ENCODE results near the gene RAB11FIP4. TPM values are rescaled to one million over a fixed set of nuclear protein-coding genes. Genes with fewer than 3 reads are reported as not detected.

RAB11FIP4 gene
- total RNA-seq, 1 experiment from 2014 or later: 2.8 TPM

GRCh38 chr17:31533546-31534155 is 142.2 kb downstream of the RAB11FIP4 start:
- Mint-ChIP-seq H3K36me3 (ENCODE audit: insufficient read depth, unreplicated experiment) (no peaks in the 10 kb centered on the region), H3K27me3 (ENCODE audit: insufficient read depth, unreplicated experiment) (no peaks in the 10 kb centered on the region), H3K4me3 (ENCODE audit: unreplicated experiment) (no peak overlapping the region), H3K27ac (ENCODE audit: low read depth, unreplicated experiment) (no peak overlapping the region), H3K9me3 (ENCODE audit: unreplicated experiment) (no peaks in the 10 kb centered on the region), H3K4me1 (ENCODE audit: insufficient read depth, unreplicated experiment) (peaks cover 10% of the 10 kb centered on the region)
- BruUV-seq (replicated peaks): no TSS peak
- intact Hi-C loops (cut with micrococcal nuclease): no loop called here
- TF ChIP-seq CTCF (IDR thresholded peaks at IDR 0.05; ENCODE audit: unreplicated experiment): no peak
- POLR2A ChIA-PET: interaction anchor here (0.7 to 2.1 kb wide), 3 partner anchors 16 to 309 kb away, joined by 3 to 7 read pairs (median 3); no protein-coding TSS in a partner anchor
- CTCF ChIA-PET: interaction anchor here (0.6 to 2.8 kb wide), 7 partner anchors 8 to 361 kb away, joined by 3 to 21 read pairs (median 3); no protein-coding TSS in a partner anchor
- DNase-seq (ENCODE audit: unreplicated experiment): peak; percentile 70

GRCh38 chr17:31534223-31534888 is 142.9 kb downstream of the RAB11FIP4 start:
- peak; percentile 6 for DNase-seq (ENCODE audit: unreplicated experiment)
- no peaks in the 10 kb centered on the region for H3K9me3 Mint-ChIP-seq (ENCODE audit: unreplicated experiment)

GRCh38 chr17:31535581-31535981 is 144.1 kb downstream of the RAB11FIP4 start:
- ChIA-PET POLR2A (interaction anchor here (0.6 to 0.9 kb wide), 2 partner anchors 8 to 314 kb away, joined by 3 to 4 read pairs; no protein-coding TSS in a partner anchor), CTCF (interaction anchor here (0.5 to 2.8 kb wide), 4 partner anchors 10 to 1431 kb away, joined by 4 to 21 read pairs (median 10); no protein-coding TSS in a partner anchor)
- no peak overlapping the region for H3K4me3 Mint-ChIP-seq (ENCODE audit: unreplicated experiment)
- H3K4me1 Mint-ChIP-seq (ENCODE audit: insufficient read depth, unreplicated experiment): peaks cover 10% of the 10 kb centered on the region
- H3K27me3 Mint-ChIP-seq (ENCODE audit: insufficient read depth, unreplicated experiment): no peaks in the 10 kb centered on the region
- no peak overlapping the region for H3K27ac Mint-ChIP-seq (ENCODE audit: low read depth, unreplicated experiment)
- BruUV-seq (replicated peaks): no TSS peak
- intact Hi-C loops (cut with micrococcal nuclease): no loop called here
- no peak for TF ChIP-seq CTCF (IDR thresholded peaks at IDR 0.05; ENCODE audit: unreplicated experiment)
- no peak for DNase-seq (ENCODE audit: unreplicated experiment)
- H3K9me3 Mint-ChIP-seq (ENCODE audit: unreplicated experiment): no peaks in the 10 kb centered on the region
- H3K36me3 Mint-ChIP-seq (ENCODE audit: insufficient read depth, unreplicated experiment): no peaks in the 10 kb centered on the region

More at GRCh38 chr17:31534223-31534888, 142.9 kb downstream of the RAB11FIP4 start:
- TF ChIP-seq CTCF (IDR thresholded peaks at IDR 0.05; ENCODE audit: unreplicated experiment): no peak
- BruUV-seq (replicated peaks): no TSS peak
- ChIA-PET CTCF (interaction anchor here (0.7 to 2.8 kb wide), 8 partner anchors 9 to 361 kb away, joined by 3 to 21 read pairs (median 4); no protein-coding TSS in a partner anchor), POLR2A (interaction anchor here (0.6 to 2.1 kb wide), 5 partner anchors 9 to 749 kb away, joined by 3 to 7 read pairs (median 3); no protein-coding TSS in a partner anchor)
- H3K27ac Mint-ChIP-seq (ENCODE audit: low read depth, unreplicated experiment): no peak overlapping the region
- no peaks in the 10 kb centered on the region for H3K36me3 Mint-ChIP-seq (ENCODE audit: insufficient read depth, unreplicated experiment)
- intact Hi-C loops (cut with micrococcal nuclease): no loop called here
- peaks cover 10% of the 10 kb centered on the region for H3K4me1 Mint-ChIP-seq (ENCODE audit: insufficient read depth, unreplicated experiment)
- H3K27me3 Mint-ChIP-seq (ENCODE audit: insufficient read depth, unreplicated experiment): no peaks in the 10 kb centered on the region
- no peak overlapping the region for H3K4me3 Mint-ChIP-seq (ENCODE audit: unreplicated experiment)

GRCh38 chr17:31536451-31536850 is 145.0 kb downstream of the RAB11FIP4 start:
- H3K36me3 Mint-ChIP-seq (ENCODE audit: insufficient read depth, unreplicated experiment): no peaks in the 10 kb centered on the region
- no TSS peak for BruUV-seq (replicated peaks)
- H3K4me1 Mint-ChIP-seq (ENCODE audit: insufficient read depth, unreplicated experiment): peaks cover 10% of the 10 kb centered on the region
- TF ChIP-seq CTCF (IDR thresholded peaks at IDR 0.05; ENCODE audit: unreplicated experiment): no peak
- no peaks in the 10 kb centered on the region for H3K27me3 Mint-ChIP-seq (ENCODE audit: insufficient read depth, unreplicated experiment)
- ChIA-PET POLR2A (interaction anchor here (0.6 kb wide), 1 partner anchor 13 kb away, joined by 3 read pairs; no protein-coding TSS in a partner anchor), CTCF (interaction anchor here (1.7 kb wide), 1 partner anchor 12 kb away, joined by 3 read pairs; no protein-coding TSS in a partner anchor)
- intact Hi-C loops (cut with micrococcal nuclease): no loop called here
- no peak overlapping the region for H3K27ac Mint-ChIP-seq (ENCODE audit: low read depth, unreplicated experiment)
- no peaks in the 10 kb centered on the region for H3K9me3 Mint-ChIP-seq (ENCODE audit: unreplicated experiment)
- DNase-seq (ENCODE audit: unreplicated experiment): no peak
- no peak overlapping the region for H3K4me3 Mint-ChIP-seq (ENCODE audit: unreplicated experiment)

Measured in MCF 10A (cell line).